GM12801 (cell line): Measurements from ENCODE around the gene ADGRG4.

Experiments used
- TF ChIP-seq, protein P1 (sequence below): IDR thresholded peaks from one replicate; pipeline ENCODE4 v1.5.1; 2011; ENCODE audit warnings: control low read depth; ENCODE audit not compliant: insufficient read length; ENCODE audit errors: extremely low read depth

ADGRG4 gene

GRCh38 chrX:136306182-136306581 is 5.4 kb downstream of the ADGRG4 start:
- TF ChIP-seq, protein P1, sequence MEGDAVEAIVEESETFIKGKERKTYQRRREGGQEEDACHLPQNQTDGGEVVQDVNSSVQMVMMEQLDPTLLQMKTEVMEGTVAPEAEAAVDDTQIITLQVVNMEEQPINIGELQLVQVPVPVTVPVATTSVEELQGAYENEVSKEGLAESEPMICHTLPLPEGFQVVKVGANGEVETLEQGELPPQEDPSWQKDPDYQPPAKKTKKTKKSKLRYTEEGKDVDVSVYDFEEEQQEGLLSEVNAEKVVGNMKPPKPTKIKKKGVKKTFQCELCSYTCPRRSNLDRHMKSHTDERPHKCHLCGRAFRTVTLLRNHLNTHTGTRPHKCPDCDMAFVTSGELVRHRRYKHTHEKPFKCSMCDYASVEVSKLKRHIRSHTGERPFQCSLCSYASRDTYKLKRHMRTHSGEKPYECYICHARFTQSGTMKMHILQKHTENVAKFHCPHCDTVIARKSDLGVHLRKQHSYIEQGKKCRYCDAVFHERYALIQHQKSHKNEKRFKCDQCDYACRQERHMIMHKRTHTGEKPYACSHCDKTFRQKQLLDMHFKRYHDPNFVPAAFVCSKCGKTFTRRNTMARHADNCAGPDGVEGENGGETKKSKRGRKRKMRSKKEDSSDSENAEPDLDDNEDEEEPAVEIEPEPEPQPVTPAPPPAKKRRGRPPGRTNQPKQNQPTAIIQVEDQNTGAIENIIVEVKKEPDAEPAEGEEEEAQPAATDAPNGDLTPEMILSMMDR, result no peak

DNA sequence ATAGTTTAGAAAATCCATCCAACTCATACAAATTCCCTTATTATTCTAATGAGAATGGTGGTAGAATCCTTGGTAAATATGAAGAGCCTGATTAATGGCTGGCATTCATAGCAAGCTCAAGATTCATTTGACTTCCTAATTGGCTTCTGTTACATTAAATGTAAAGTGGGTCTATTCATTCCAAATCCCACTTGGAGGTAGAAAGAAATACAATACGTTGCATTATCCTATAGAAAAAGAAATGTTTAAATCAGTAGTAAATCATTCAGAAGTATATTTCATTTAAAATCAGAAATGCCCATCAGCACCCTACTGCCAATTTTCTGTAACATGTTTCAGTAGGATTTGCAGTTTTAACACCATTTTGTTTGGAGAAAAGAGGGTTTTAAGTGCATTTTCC is 6.7 kb downstream of the ADGRG4 start:
- TF ChIP-seq, protein P1, result no peak

- TF ChIP-seq, protein P1, result no peak
Observed at GRCh38 chrX:136310411-136310810, 9.6 kb downstream of the ADGRG4 start.

DNA sequence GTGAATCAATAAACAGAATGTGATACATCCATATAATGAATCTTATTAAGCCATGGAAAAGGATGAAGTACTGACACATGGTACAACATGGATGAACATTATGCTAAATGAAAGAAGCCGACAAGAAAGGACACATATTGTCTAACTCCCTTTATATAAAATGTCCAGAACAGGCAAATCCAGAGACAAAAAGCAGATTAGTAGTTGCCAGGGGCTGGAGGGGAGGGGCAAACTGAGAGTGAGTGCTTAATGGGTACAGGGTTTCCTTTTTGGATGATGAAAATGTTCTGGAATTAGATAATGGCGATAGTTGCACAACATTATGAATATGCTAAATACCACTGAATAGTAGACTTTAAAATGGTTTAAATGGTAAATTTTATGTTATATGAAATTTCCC is 17.4 kb downstream of the ADGRG4 start:
- TF ChIP-seq, protein P1, result no peak

DNA sequence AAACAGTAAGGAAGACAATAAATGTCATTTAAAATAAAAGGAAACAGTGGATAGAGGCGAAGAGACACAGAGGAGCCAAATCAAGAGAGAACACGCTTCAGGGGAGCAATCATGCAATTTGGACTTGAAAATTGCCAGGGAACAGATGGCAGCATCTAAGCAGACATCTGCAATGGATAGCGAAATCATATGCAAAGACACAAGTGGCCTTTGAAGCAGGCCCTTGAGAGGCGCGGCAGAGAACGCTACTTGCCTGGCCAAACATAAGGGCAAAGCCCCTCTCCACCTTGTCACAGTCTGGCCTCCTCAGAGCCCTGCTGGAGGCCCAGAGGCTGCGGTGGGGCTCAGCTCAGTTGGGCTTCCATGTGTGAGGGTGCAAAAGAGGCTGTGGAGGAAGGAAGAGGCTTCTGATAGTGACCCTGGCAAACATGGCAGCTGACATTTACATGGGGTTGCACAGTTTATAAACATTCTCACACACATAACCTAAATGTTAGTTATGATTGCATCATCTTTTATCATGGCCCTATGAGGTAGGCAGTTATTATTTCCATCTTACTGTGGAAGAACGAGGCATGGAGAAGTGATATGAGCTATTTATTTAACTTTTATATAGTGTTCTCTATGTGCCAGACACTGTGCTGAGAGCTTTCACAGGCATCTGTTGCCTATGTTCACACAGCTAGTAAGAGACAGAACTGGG is 18.3 kb downstream of the ADGRG4 start:
- TF ChIP-seq, protein P1, result no peak

DNA sequence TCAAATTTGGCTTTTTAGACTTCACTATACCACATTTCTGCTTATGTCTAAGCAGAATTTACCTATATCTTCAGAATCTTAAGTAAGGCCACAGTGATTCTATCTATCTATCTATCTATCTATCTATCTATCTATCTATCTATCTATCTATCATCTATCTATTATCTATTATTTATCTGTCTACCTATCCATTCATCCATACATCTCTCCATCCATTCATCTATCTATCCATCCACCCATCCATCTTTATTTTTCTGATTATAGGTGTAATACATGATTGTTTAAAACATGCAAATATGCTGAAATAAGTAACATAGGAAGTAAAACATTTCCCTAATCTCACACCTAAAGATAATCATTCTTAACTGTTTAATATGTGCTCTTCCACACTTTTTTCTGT is 18.8 kb downstream of the ADGRG4 start:
- TF ChIP-seq, protein P1, result no peak

DNA sequence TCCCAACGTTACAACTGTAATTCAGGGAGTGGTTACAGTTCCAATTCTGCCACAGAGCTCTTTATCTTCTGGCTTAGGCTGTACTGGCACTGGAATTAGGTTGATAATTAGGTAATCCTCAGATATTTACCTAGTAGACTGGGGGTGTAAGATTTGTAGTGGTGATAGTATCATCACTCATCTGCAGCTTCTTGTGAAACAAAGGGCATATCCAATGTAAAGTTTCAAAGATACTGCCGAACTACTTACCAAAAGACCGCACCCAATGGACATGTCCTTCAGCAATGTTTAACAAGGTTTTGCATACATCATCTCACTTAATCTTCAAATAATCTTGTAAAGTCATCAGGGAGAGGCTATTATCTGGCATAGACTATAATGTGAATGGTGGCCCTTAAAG is 20.8 kb downstream of the ADGRG4 start:
- TF ChIP-seq, protein P1, result no peak
